ENCODE results near the gene TFB1M.

GRCh38 chr6:155352811-155353210 is 38.5 kb upstream of the TFB1M start:
- TF ChIP-seq CTCF (IDR thresholded peaks at IDR 0.05) (no peak), EP300 (IDR thresholded peaks at IDR 0.05) (no peak)

Measured in suprapubic skin (tissue), 3 donors.